GM19468 (cell line): Measurements from ENCODE around the gene LRIG2.
"Not testable (repeated sequence)": the region's sequence is repeated elsewhere in the genome, so short reads cannot be mapped to it uniquely, and the experiment has no call there.

Experiments used
- ATAC-seq: cut with Tn5 transposase; IDR thresholded peaks from one replicate; pipeline ENCODE4 v1.9.1; 2021; ENCODE audit warnings: mild to moderate bottlenecking, moderate library complexity, moderate number of reproducible peaks; ENCODE audit not compliant: unreplicated experiment; ENCODE audit errors: extremely low read depth

The LRIG2 gene

DNA sequence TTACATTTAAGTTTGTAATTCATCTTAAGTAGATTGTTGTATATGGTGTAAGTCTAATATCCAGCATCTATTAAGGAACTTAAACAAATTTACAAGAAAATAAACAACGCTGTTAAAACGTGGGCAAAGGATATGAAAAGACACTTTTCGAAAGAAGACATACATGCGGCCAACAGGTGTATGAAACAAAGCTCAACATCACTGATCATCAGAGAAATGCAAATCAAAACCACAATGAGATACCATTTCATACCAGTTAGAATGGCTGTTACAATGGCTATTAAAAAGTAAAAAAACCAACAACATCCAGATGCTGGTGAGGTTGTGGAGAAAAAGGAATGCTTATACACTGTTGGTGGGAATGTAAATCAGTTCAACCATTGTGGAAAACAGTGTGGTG, 77.5 kb downstream of the LRIG2 start:
- not testable (repeated sequence) for ATAC-seq

DNA sequence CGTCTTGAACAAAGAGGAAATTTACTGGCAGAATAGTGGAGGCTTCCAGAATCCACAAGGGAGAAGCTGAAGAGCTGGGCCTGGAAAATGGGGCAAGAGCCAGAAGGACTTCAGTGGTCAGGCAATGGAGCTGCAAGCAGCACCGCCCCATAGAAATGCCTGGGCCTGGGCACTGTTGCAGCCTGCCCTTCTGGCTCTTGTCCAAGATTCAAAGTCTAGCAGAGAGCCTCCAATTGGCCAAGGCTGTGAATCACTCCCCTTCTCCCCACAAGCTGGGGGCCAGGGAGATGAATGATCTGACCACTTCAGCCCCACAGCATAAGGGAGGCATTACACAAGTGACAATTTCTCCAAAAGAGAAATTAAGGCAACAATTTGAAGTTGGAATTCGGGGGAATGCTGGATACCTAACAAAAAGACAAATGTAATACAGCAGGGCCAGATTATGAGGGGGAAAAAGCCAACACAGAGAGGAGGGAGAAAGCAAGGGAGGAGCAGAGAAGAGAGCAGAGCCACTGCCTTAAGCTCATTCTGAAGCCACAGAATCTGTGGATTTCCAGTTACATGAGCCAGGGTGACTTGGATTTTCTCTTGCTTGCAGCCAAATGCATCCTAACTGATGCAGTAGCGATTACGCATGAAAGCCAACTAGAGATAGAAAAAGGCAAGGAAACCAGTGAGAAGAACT, 80.3 kb downstream of the LRIG2 start:
- no peak for ATAC-seq

DNA sequence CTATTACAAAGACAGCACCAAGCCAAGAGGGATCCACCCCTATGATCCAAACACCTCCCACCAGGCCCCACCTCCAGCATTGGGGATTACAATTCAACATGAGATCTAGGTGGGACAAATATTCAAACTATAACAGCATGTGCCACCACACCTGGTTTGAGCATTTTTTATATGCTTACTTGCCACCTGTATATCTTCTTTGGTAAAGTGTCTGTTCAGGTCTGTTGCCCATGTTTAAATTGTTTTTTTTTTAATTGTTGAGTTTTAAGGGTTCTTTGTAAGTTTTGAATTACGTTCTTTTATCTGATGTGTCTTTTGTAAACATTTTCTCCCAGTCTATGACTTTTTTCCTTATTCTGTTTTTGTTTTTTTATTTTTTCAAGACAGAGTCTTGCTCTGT, 83.4 kb downstream of the LRIG2 start:
- ATAC-seq: no peak

DNA sequence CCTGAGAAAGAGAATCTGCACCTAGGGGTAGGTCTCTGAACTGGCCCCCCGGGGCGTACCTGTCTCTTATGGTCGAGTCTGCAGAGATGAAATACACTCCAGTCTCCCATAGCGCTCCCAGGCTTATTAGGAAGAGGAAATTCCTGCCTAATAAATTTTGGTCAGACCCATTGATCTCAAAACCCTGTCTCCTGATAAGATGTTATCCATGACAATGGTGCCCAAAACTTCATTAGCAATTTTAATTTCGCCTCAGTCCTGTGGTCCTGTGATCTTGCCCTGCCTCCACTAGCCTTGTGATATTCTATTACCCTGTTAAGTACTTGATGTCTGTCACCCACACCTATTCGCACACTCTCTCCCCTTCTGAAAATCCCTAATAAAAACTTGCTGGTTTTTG, 85.7 kb downstream of the LRIG2 start:
- not testable (repeated sequence) for ATAC-seq

DNA sequence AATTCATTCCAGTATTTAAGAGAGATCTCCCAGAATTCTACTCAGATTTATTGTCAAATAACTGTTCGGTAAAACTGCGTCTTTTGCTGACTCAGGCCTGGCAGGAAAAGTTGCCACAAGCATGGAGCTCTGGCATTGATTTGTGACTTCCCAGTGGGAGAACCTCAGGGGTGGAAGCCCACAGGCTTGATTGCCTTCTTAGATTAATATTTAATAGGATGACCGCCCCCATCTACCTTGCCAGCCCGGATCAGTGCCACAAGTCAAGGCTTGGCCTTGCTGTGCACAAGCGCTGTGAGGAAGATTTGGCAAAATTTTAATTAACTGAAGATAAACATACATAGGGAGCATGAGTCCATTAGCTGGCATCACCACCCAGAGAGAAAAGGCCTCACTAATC, 93.5 kb downstream of the LRIG2 start:
- no peak for ATAC-seq

DNA sequence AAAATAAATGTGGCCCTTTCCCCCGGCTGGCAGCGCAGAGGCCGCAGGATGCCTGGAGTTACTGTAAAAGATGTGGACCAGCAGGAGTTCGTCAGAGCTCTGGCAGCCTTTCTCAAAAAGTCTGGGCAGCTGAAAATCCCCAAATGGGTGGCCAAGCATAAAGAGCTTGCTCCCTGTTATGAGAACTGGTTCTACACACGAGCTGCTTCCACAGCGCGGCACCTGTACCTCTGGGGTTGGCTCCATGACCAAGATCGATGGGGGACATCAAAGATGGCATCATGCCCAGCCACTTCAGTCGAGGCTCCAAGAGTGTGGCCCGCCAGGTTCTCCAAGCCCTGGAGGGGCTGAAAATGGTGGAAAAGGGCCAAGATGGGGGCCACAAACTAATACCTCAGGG, 95.9 kb downstream of the LRIG2 start:
- ATAC-seq: no peak

DNA sequence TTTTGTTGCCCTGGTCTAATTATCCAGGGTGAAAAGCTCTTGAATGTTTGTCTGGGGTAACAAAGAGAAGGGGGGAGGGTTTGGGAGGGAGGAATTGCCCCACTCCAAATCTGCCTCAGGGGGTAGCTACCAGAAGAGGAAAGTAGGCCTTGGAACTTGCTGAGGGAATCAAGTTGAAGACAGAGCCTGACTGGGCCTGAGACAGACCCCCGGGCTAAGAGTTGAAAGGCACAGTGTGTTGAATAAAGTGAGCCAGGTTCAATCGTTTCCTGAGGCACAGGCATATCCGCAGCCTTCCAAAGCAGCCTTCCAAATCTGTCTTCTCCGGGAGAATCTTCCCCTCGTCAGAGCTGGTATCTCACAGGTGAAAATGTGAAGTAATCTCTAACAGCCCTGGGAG, 96.6 kb downstream of the LRIG2 start:
- no peak for ATAC-seq

DNA sequence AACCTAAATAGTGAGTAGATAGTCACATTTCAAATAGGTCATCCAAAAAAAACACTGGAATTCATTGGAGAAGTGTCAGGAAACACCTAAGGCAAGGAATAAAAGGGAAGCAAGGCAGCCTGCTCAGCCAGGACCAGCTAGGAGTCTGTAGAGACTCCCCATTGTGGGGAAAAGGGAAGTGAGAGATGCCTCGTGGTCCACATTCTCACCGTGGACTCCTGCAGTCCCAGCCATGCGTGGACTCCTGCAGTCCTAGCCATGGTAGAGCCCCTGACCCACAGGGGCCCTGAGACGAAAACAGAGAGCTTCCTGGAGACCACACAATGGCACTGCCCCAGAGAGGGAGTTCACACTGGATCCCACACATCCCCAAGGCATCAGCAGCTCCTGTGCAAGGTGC, 97.5 kb downstream of the LRIG2 start:
- no peak for ATAC-seq

DNA sequence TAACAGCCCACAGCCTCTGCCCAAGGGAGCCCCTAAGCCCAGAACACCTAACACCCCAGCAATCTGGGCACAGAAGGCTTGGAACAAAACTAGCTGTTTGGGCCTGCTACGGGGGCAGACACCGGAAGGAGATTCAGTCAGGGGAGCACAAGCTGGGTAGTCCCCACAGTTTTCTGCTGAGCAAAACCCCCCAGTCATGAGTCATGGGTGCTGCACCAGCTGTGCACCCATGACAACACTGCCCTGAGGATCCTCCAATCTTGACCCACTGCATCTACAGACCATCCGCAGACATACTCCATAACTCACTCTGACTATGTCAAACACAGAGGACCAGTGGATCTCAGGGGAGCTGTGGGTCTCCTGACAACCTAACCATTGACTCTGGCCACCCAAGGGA, 105.1 kb downstream of the LRIG2 start:
- no peak for ATAC-seq

DNA sequence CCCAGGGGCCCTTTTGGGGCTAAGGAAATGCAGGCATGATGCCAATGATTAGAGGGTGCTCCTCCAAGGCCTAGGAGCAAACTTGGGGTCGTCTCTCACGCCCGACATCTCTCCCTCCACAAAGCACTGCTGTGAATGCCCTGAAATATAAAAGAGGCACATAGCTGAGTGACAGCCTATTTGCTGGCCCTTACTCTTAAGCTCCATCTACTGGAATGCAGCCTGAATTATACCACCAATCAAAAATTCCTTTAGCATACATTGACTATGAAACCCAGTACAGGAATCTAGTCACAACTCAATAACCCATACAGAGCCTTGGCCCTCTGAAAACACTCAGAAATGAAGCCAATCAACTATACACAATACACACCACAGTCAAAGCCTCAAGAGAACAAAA, 105.5 kb downstream of the LRIG2 start:
- no peak for ATAC-seq
